B cell (primary cell): Measurements from ENCODE around the gene GALNT4. TPM values are rescaled to one million over a fixed set of nuclear protein-coding genes. Genes with fewer than 3 reads are reported as not detected.

Source experiments
- ATAC-seq: fragments of 200-7000 bp; cut with Tn5 transposase; one replicate; pipeline ENCODE4 v1.10.0; 2021; ENCODE audit warnings: low read depth, mild to moderate bottlenecking, moderate number of reproducible peaks, moderate library complexity
- CTCF ChIA-PET: fragments of 350-600 bp; sonication (Branson Sonifier 250); formaldehyde crosslinking; loops from one replicate; lab custom pipeline; 2021; ENCODE audit warnings: antibody characterized with exemption, inconsistent platforms; lab: Charles Lee
- POLR2A ChIA-PET: fragments of 350-600 bp; sonication (Branson Sonifier 250); formaldehyde crosslinking; loops from one replicate; lab custom pipeline; 2021; ENCODE audit warnings: antibody characterized with exemption; lab: Charles Lee
- DNase-seq: peaks from one replicate; pipeline ENCODE4 v3.0.0; 2013
- H2AFZ ChIP-seq: 2 replicates; pipeline ENCODE4 v1.6.1; 2012; ENCODE audit warnings: mild to moderate bottlenecking, low read depth, low read length; ENCODE audit not compliant: insufficient read depth, poor library complexity, severe bottlenecking
- H3K27ac ChIP-seq, 2 donors: 1 replicate in 1 of 2; 2 replicates in 1 of 2; pipeline ENCODE4 v1.5.1; 2012 to 2013; ENCODE audit warnings: low read length in 2 of 2, mild to moderate bottlenecking in 2 of 2, moderate library complexity in 1 of 2
- H3K27me3 ChIP-seq, 4 experiments: fragments of 200-600 bp in 1 of 4; sonication (generic) in 1 of 4; replicated peaks in 1 of 4; 1 replicate in 2 of 4; 2 replicates in 2 of 4; pipeline versions ENCODE4 v1.6.1 to v1.7.0; 2013 to 2016; ENCODE audit warnings: low read length in 3 of 4, mild to moderate bottlenecking in 2 of 4, mixed read lengths in 1 of 4, moderate library complexity in 1 of 4; ENCODE audit not compliant: insufficient read depth in 4 of 4, control insufficient read depth in 3 of 4; ENCODE audit errors: control extremely low read depth in 1 of 4
- H3K36me3 ChIP-seq, 2 experiments: replicated peaks in 1 of 2; 1 replicate in 1 of 2; 2 replicates in 1 of 2; pipeline versions ENCODE4 v1.6.1 to v1.7.1; 2013; ENCODE audit warnings: low read length in 1 of 2; ENCODE audit not compliant: insufficient read depth in 2 of 2, control insufficient read depth in 1 of 2; ENCODE audit errors: control extremely low read depth in 1 of 2, extremely low read depth in 1 of 2
- H3K4me1 ChIP-seq, 2 donors: fragments of 200-600 bp in 1 of 2; sonication (generic) in 1 of 2; 1 replicate in 1 of 2; 2 replicates in 1 of 2; pipeline versions ENCODE4 v1.5.1 to v1.6.1; 2013 to 2017; ENCODE audit warnings: low read length in 2 of 2; ENCODE audit not compliant: control insufficient read depth in 2 of 2, insufficient read depth in 2 of 2
- H3K4me2 ChIP-seq: replicated peaks from 2 replicates; pipeline ENCODE3; 2012; ENCODE audit warnings: mild to moderate bottlenecking, low read depth, low read length; ENCODE audit not compliant: poor library complexity, severe bottlenecking
- H3K4me3 ChIP-seq, 5 experiments: fragments of 200-600 bp in 1 of 5; sonication (generic) in 1 of 5; 1 replicate in 3 of 5; 2 replicates in 2 of 5; pipeline versions ENCODE4 v1.5.1 to v1.7.0; 2011 to 2016; ENCODE audit warnings: low read length in 4 of 5, mild to moderate bottlenecking in 4 of 5, low read depth in 2 of 5, control low read depth in 1 of 5, moderate library complexity in 1 of 5; ENCODE audit not compliant: insufficient read depth in 1 of 5; ENCODE audit errors: control extremely low read depth in 1 of 5, extremely low read depth in 1 of 5
- H3K79me2 ChIP-seq: fragments of 200-600 bp; sonication (generic); one replicate; pipeline ENCODE4 v1.6.0; 2016; ENCODE audit warnings: low read length; ENCODE audit not compliant: control insufficient read depth, insufficient read depth
- H3K9ac ChIP-seq: fragments of 200-600 bp; sonication (generic); 2 replicates; pipeline ENCODE4 v1.6.1; 2017; ENCODE audit warnings: mild to moderate bottlenecking, low read length, moderate library complexity
- H3K9me3 ChIP-seq, 3 donors: one replicate each; pipeline versions ENCODE4 v1.6.1 to v1.7.1; 2013; ENCODE audit warnings: low read length in 2 of 3; ENCODE audit not compliant: control insufficient read depth in 2 of 3, insufficient read depth in 1 of 3; ENCODE audit errors: control extremely low read depth in 1 of 3
- H4K20me1 ChIP-seq: 2 replicates; pipeline ENCODE4 v1.6.0; 2012; ENCODE audit warnings: mild to moderate bottlenecking, low read length; ENCODE audit not compliant: insufficient read depth, control insufficient read depth, poor library complexity, severe bottlenecking
- H3K27ac Mint-ChIP-seq: one replicate; pipeline ENCODE4 v1.8.0; 2021; ENCODE audit warnings: mixed read lengths
- H3K27me3 Mint-ChIP-seq: one replicate; pipeline ENCODE4 v1.8.0; 2021; ENCODE audit warnings: mixed read lengths
- H3K4me1 Mint-ChIP-seq: one replicate; pipeline ENCODE4 v1.8.0; 2021; ENCODE audit warnings: mixed read lengths
- H3K4me3 Mint-ChIP-seq: one replicate; pipeline ENCODE4 v1.8.0; 2021; ENCODE audit warnings: mixed read lengths
- H3K9me3 Mint-ChIP-seq: one replicate; pipeline ENCODE4 v1.8.0; 2022; ENCODE audit warnings: mixed read lengths; ENCODE audit not compliant: insufficient read depth
- EZH2 ChIP-seq: IDR thresholded peaks from 2 replicates; pipeline ENCODE4 v1.6.1; 2012; ENCODE audit warnings: borderline replicate concordance, low read depth, mild to moderate bottlenecking, moderate library complexity, low read length; ENCODE audit not compliant: insufficient read depth, poor library complexity, severe bottlenecking
- WGBS: methylation state at CpG from one replicate; pipeline ENCODE4 v1.1.5; 2013; ENCODE audit warnings: missing lambda C conversion rate; ENCODE audit not compliant: insufficient coverage; 5-methylcytosine and 5-hydroxymethylcytosine counted together
- intact Hi-C: fragments of 100-400 bp; cut with micrococcal nuclease; formaldehyde crosslinking; loops from one replicate; pipeline ENCODE4 v1.10.0; 2022
- polyA plus RNA-seq: library from polyadenylated mRNA; depleted of rRNA; stranded (reverse); fragments of >200 nt; gene quantifications from 2 replicates; pipeline ENCODE4 v1.2.3, GENCODE V29; 2012
- total RNA-seq, 2 donors: library from RNA; stranded (reverse); fragments of 120-200 nt in 1 of 2; gene quantifications; 1 replicate in 1 of 2; 2 replicates in 1 of 2; pipeline versions ENCODE4 v1.2.3 to v1.2.4, GENCODE V29; 2013 to 2022
- TF ChIP-seq, protein P1 (sequence below): fragments of 200-600 bp; IDR thresholded peaks from one replicate; pipeline ENCODE4 v1.8.0; 2022; ENCODE audit warnings: antibody characterized with exemption, mild to moderate bottlenecking

GALNT4 gene
- total and polyA plus RNA-seq, 2 donors (not counting 1 experiment from before 2014, with no cell fraction given): 4.9 to 10.3 TPM

DNA sequence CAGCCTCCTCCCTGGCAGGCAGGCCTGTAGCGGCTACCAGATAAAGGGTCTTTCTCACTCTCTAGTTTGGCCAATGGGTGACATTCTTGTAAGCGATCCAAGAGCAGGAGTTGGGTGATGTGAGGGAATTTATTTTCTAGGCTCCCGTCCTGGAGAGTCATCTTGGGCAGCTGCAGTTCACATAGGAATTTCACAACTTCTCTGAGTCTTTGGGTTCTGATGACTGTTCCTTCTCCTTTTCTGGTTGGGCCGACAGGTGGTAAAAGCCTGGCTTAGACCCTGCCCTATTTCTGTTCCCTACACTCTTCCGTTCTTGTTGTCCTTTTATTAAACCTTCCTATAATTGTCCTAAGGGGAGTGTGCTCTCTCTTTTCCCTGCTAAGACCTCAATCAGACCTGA is 43.9 kb upstream of the GALNT4 start:
- Mint-ChIP-seq H3K27ac (no peak overlapping the region), H3K9me3 (no peaks in the 10 kb centered on the region), H3K4me1 (no peaks in the 10 kb centered on the region), H3K4me3 (no peak overlapping the region), H3K27me3 (no peaks in the 10 kb centered on the region)
- no peaks in the 10 kb centered on the region for H4K20me1 ChIP-seq
- intact Hi-C loops: no loop called here
- WGBS: 95% methylated on average over 3 of the region's 5 CpGs
- no peak overlapping the region for H3K27ac ChIP-seq
- H3K4me1 ChIP-seq: no peaks in the 10 kb centered on the region
- POLR2A ChIA-PET: no interaction called here
- H2AFZ ChIP-seq: no peak overlapping the region
- H3K4me3 ChIP-seq: no peak overlapping the region
- DNase-seq (no peak), ATAC-seq (no peak)
- no peaks in the 10 kb centered on the region for H3K79me2 ChIP-seq
- no peak overlapping the region for H3K4me2 ChIP-seq
- TF ChIP-seq EZH2: no peak
- TF ChIP-seq, protein P1, sequence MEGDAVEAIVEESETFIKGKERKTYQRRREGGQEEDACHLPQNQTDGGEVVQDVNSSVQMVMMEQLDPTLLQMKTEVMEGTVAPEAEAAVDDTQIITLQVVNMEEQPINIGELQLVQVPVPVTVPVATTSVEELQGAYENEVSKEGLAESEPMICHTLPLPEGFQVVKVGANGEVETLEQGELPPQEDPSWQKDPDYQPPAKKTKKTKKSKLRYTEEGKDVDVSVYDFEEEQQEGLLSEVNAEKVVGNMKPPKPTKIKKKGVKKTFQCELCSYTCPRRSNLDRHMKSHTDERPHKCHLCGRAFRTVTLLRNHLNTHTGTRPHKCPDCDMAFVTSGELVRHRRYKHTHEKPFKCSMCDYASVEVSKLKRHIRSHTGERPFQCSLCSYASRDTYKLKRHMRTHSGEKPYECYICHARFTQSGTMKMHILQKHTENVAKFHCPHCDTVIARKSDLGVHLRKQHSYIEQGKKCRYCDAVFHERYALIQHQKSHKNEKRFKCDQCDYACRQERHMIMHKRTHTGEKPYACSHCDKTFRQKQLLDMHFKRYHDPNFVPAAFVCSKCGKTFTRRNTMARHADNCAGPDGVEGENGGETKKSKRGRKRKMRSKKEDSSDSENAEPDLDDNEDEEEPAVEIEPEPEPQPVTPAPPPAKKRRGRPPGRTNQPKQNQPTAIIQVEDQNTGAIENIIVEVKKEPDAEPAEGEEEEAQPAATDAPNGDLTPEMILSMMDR: no peak
- no peaks in the 10 kb centered on the region for H3K27me3 ChIP-seq
- no peak overlapping the region for H3K9ac ChIP-seq
- CTCF ChIA-PET: no interaction called here
- no peaks in the 10 kb centered on the region for H3K36me3 ChIP-seq
- H3K9me3 ChIP-seq: no peaks in the 10 kb centered on the region

DNA sequence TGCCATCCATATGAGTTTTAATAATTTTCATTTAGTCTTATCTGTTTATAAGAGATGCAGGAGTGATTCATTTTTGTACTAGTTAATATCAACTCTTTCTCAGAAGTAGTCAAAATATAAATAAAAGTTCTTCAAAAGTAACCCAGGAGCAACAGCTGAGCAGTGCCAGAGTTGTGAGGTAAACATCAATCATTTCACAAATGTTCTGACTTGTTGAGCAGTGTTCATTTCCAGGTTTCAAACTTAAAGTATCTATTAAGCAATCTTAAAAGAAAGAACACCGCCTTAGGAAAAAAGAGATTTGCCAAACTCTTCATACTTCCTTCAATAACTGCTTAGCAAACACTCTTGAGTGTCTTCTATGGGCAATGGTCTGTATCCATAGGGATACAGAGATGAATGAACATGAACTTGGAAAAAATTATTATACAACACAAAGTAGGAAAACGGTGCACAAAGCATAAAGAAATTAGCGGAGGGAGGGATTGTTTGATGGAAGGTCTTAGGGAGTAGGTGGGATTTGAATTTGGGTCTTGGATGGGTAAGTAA is 43.2 kb upstream of the GALNT4 start:
- ATAC-seq (no peak), DNase-seq (no peak)
- H3K9me3 Mint-ChIP-seq: no peaks in the 10 kb centered on the region
- no peak overlapping the region for H3K27ac ChIP-seq
- TF ChIP-seq EZH2: no peak
- no peaks in the 10 kb centered on the region for H3K4me1 Mint-ChIP-seq
- WGBS: 95% methylated on average over 2 of the region's 3 CpGs
- no peaks in the 10 kb centered on the region for H4K20me1 ChIP-seq
- no peak overlapping the region for H3K9ac ChIP-seq
- no peaks in the 10 kb centered on the region for H3K79me2 ChIP-seq
- H3K27me3 Mint-ChIP-seq: no peaks in the 10 kb centered on the region
- H3K27me3 ChIP-seq: no peaks in the 10 kb centered on the region
- no peak overlapping the region for H3K4me3 Mint-ChIP-seq
- ChIA-PET CTCF (no interaction called here), POLR2A (no interaction called here)
- H3K27ac Mint-ChIP-seq: no peak overlapping the region
- H2AFZ ChIP-seq: no peak overlapping the region
- H3K4me3 ChIP-seq: no peak overlapping the region
- no peaks in the 10 kb centered on the region for H3K9me3 ChIP-seq
- intact Hi-C loops: no loop called here
- H3K36me3 ChIP-seq: no peaks in the 10 kb centered on the region
- no peak overlapping the region for H3K4me2 ChIP-seq
- H3K4me1 ChIP-seq: no peaks in the 10 kb centered on the region
